ENCODE measurements around the gene MXRA8. TPM values are rescaled to one million over a fixed set of nuclear protein-coding genes. Genes with fewer than 3 reads are reported as not detected.

Gene MXRA8
- total and polyA plus RNA-seq, 3 experiments from 2014 or later, result 0.26 to 0.61 (median 0.29) TPM

GRCh38 chr1:1402072-1402900 lies 43.9 kb upstream of the MXRA8 start:
- peaks cover 0 to 85% (median 10%) of the 10 kb centered on the region in 3 donors for H3K36me3 Mint-ChIP-seq
- H3K4me3 Mint-ChIP-seq, result peak overlapping the region in 5 of 7 donors; percentile 45 to 97 (median 68)
- POLR2A ChIA-PET, result interaction anchor here (1.0 kb wide), 1 partner anchor 27 kb away, joined by 3 read pairs; the partner anchor contains the start of gene AURKAIP1
- peaks cover 0 to 5% of the 10 kb centered on the region in 2 donors for H3K27me3 Mint-ChIP-seq
- H3K4me1 ChIP-seq (ENCODE audit: insufficient read depth, low read length), result peaks cover 49% of the 10 kb centered on the region
- H3K9me3 Mint-ChIP-seq, result no peaks in the 10 kb centered on the region
- CTCF ChIA-PET, result interaction anchor here (0.7 to 1.4 kb wide), 4 partner anchors 9 to 38 kb away, joined by 3 to 5 read pairs (median 3); partner anchors contain the start of gene AURKAIP1
- no peak overlapping the region for H3K27ac ChIP-seq (ENCODE audit: low read depth, low read length)
- no peak for DNase-seq
- H3K4me1 Mint-ChIP-seq, result peaks cover 38 to 65% (median 46%) of the 10 kb centered on the region in 3 donors
- peak overlapping the region in 6 of 8 donors; percentile 61 to 97 (median 82) for H3K27ac Mint-ChIP-seq
- no peaks in the 10 kb centered on the region for H3K27me3 ChIP-seq (ENCODE audit: insufficient read depth, low read length, poor library complexity, severe bottlenecking)
- H3K4me3 ChIP-seq (ENCODE audit: low read length), result no peak overlapping the region
- peaks cover 59% of the 10 kb centered on the region for H3K36me3 ChIP-seq (ENCODE audit: insufficient read depth, low read length)
- H3K9me3 ChIP-seq (ENCODE audit: low read length), result no peaks in the 10 kb centered on the region

- no peak for DNase-seq
- H3K27me3 ChIP-seq (ENCODE audit: insufficient read depth, low read length, poor library complexity, severe bottlenecking), result no peaks in the 10 kb centered on the region
- H3K4me3 Mint-ChIP-seq, result peak overlapping the region; percentile 5 to 97 (median 68)
- H3K4me3 ChIP-seq (ENCODE audit: low read length), result no peak overlapping the region
- H3K4me1 Mint-ChIP-seq, result peaks cover 35 to 63% (median 46%) of the 10 kb centered on the region in 3 donors
- H3K27ac ChIP-seq (ENCODE audit: low read depth, low read length), result no peak overlapping the region
- peaks cover 0 to 5% of the 10 kb centered on the region in 2 donors for H3K27me3 Mint-ChIP-seq
- H3K36me3 Mint-ChIP-seq, result peaks cover 0 to 85% (median 10%) of the 10 kb centered on the region in 3 donors
- H3K4me1 ChIP-seq (ENCODE audit: insufficient read depth, low read length), result peaks cover 52% of the 10 kb centered on the region
- no peaks in the 10 kb centered on the region for H3K9me3 ChIP-seq (ENCODE audit: low read length)
- POLR2A ChIA-PET, result no interaction called here
- peak overlapping the region; percentile 63 to 97 (median 82) for H3K27ac Mint-ChIP-seq
- no peaks in the 10 kb centered on the region for H3K9me3 Mint-ChIP-seq
- CTCF ChIA-PET, result interaction anchor here (1.4 kb wide), 1 partner anchor 26 kb away, joined by 5 read pairs; the partner anchor contains the start of gene AURKAIP1
- H3K36me3 ChIP-seq (ENCODE audit: insufficient read depth, low read length), result peaks cover 63% of the 10 kb centered on the region
These were observed 43.2 kb upstream of the MXRA8 start for GRCh38 chr1:1401457-1402010.

GRCh38 chr1:1400576-1401456 lies 42.5 kb upstream of the MXRA8 start:
- Histone ChIP-seq H3K36me3 (ENCODE audit: insufficient read depth, low read length) (peaks cover 58% of the 10 kb centered on the region), H3K9me3 (ENCODE audit: low read length) (no peaks in the 10 kb centered on the region), H3K27ac (ENCODE audit: low read depth, low read length) (peak overlapping the region; percentile 89), H3K4me1 (ENCODE audit: insufficient read depth, low read length) (peaks cover 45% of the 10 kb centered on the region), H3K4me3 (ENCODE audit: low read length) (peak overlapping the region; percentile 94), H3K27me3 (ENCODE audit: insufficient read depth, low read length, poor library complexity, severe bottlenecking) (no peaks in the 10 kb centered on the region)
- Mint-ChIP-seq H3K9me3 (no peaks in the 10 kb centered on the region), H3K27ac (peak overlapping the region; percentile 84 to 97 (median 92)), H3K4me3 (peak overlapping the region; percentile 88 to 97 (median 90)), H3K27me3 (peaks cover 0 to 5% of the 10 kb centered on the region in 2 donors), H3K4me1 (peaks cover 30 to 56% (median 40%) of the 10 kb centered on the region in 3 donors), H3K36me3 (peaks cover 0 to 81% (median 10%) of the 10 kb centered on the region in 3 donors)
- DNase-seq, result no peak
- ChIA-PET CTCF (interaction anchor here (1.1 to 3.0 kb wide), 4 partner anchors 20 to 41 kb away, joined by 3 to 21 read pairs (median 9); partner anchors contain the start of gene AURKAIP1), POLR2A (interaction anchor here (0.6 to 3.8 kb wide), 3 partner anchors 15 to 623 kb away, joined by 3 to 48 read pairs (median 5); partner anchors contain the start of gene AURKAIP1)

GRCh38 chr1:1399872-1400575 lies 41.7 kb upstream of the MXRA8 start:
- no peaks in the 10 kb centered on the region for H3K27me3 ChIP-seq (ENCODE audit: insufficient read depth, low read length, poor library complexity, severe bottlenecking)
- POLR2A ChIA-PET, result interaction anchor here (0.6 to 3.8 kb wide), 8 partner anchors 8 to 624 kb away, joined by 3 to 48 read pairs (median 4); partner anchors contain the start of genes AURKAIP1, MRPL20 and MXRA8
- Mint-ChIP-seq H3K27ac (peak overlapping the region; percentile 84 to 97 (median 92)), H3K4me1 (peaks cover 34 to 58% (median 40%) of the 10 kb centered on the region in 3 donors), H3K4me3 (peak overlapping the region; percentile 88 to 97 (median 90)), H3K9me3 (no peaks in the 10 kb centered on the region), H3K27me3 (peaks cover 0 to 5% of the 10 kb centered on the region in 2 donors), H3K36me3 (peaks cover 5 to 81% (median 14%) of the 10 kb centered on the region in 3 donors)
- H3K9me3 ChIP-seq (ENCODE audit: low read length), result no peaks in the 10 kb centered on the region
- H3K4me1 ChIP-seq (ENCODE audit: insufficient read depth, low read length), result peaks cover 37% of the 10 kb centered on the region
- peak overlapping the region; percentile 89 for H3K27ac ChIP-seq (ENCODE audit: low read depth, low read length)
- CTCF ChIA-PET, result interaction anchor here (0.7 to 3.0 kb wide), 10 partner anchors 7 to 104 kb away, joined by 3 to 21 read pairs (median 4); partner anchors contain the start of genes AURKAIP1 and MRPL20
- H3K4me3 ChIP-seq (ENCODE audit: low read length), result peak overlapping the region; percentile 94
- DNase-seq, result no peak
- peaks cover 57% of the 10 kb centered on the region for H3K36me3 ChIP-seq (ENCODE audit: insufficient read depth, low read length)

- H3K27ac Mint-ChIP-seq, result peak within 1 kb of the TSS; percentile 84 to 98 (median 93)
- Histone ChIP-seq H3K27ac (ENCODE audit: low read depth, low read length) (peak within 1 kb of the TSS; percentile 89), H3K4me3 (ENCODE audit: low read length) (peak within 1 kb of the TSS; percentile 94), H3K9me3 (ENCODE audit: low read length) (no peaks in the 10 kb centered on the region), H3K36me3 (ENCODE audit: insufficient read depth, low read length) (peaks cover 52% of the 10 kb centered on the region), H3K4me1 (ENCODE audit: insufficient read depth, low read length) (peaks cover 33% of the 10 kb centered on the region), H3K27me3 (ENCODE audit: insufficient read depth, low read length, poor library complexity, severe bottlenecking) (no peaks in the 10 kb centered on the region)
- no peaks in the 10 kb centered on the region for H3K9me3 Mint-ChIP-seq
- DNase-seq, result peak; percentile 99 to 100 (median 99)
- H3K36me3 Mint-ChIP-seq, result peaks cover 5 to 81% (median 14%) of the 10 kb centered on the region in 3 donors
- ChIA-PET POLR2A (interaction anchor here (0.5 to 3.8 kb wide), 12 partner anchors 8 to 262 kb away, joined by 3 to 48 read pairs (median 4); partner anchors contain the start of genes AURKAIP1, MRPL20 and MXRA8), CTCF (interaction anchor here (0.7 to 3.0 kb wide), 9 partner anchors 8 to 105 kb away, joined by 3 to 21 read pairs (median 4); partner anchors contain the start of genes AURKAIP1 and MRPL20)
- H3K27me3 Mint-ChIP-seq, result peaks cover 0 to 5% of the 10 kb centered on the region in 2 donors
- peaks cover 33 to 59% (median 42%) of the 10 kb centered on the region in 3 donors for H3K4me1 Mint-ChIP-seq
- H3K4me3 Mint-ChIP-seq, result peak within 1 kb of the TSS; percentile 88 to 97 (median 90)
These were observed 41.0 kb upstream of the MXRA8 start, which contains the start of gene CCNL2 for GRCh38 chr1:1399187-1399871. CCNL2 (minus strand) TSS chr1:1399335; CDS start chr1:1399306, 29 bp downstream.

- no peaks in the 10 kb centered on the region for H3K9me3 ChIP-seq (ENCODE audit: low read length)
- peaks cover 0 to 5% of the 10 kb centered on the region in 2 donors for H3K27me3 Mint-ChIP-seq
- H3K27me3 ChIP-seq (ENCODE audit: insufficient read depth, low read length, poor library complexity, severe bottlenecking), result no peaks in the 10 kb centered on the region
- peak overlapping the region; percentile 86 for H3K27ac ChIP-seq (ENCODE audit: low read depth, low read length)
- ChIA-PET POLR2A (interaction anchor here (0.5 to 3.8 kb wide), 11 partner anchors 8 to 262 kb away, joined by 3 to 48 read pairs (median 4); partner anchors contain the start of genes AURKAIP1, MRPL20 and MXRA8), CTCF (interaction anchor here (1.3 to 3.0 kb wide), 7 partner anchors 9 to 42 kb away, joined by 3 to 21 read pairs (median 5); partner anchors contain the start of genes AURKAIP1 and MRPL20)
- peaks cover 56% of the 10 kb centered on the region for H3K36me3 ChIP-seq (ENCODE audit: insufficient read depth, low read length)
- H3K4me1 Mint-ChIP-seq, result peaks cover 33 to 59% (median 41%) of the 10 kb centered on the region in 3 donors
- peak overlapping the region; percentile 72 to 98 (median 92) for H3K27ac Mint-ChIP-seq
- no peaks in the 10 kb centered on the region for H3K9me3 Mint-ChIP-seq
- DNase-seq, result no peak
- H3K36me3 Mint-ChIP-seq, result peaks cover 5 to 82% (median 14%) of the 10 kb centered on the region in 3 donors
- H3K4me3 ChIP-seq (ENCODE audit: low read length), result peak overlapping the region; percentile 78
- H3K4me3 Mint-ChIP-seq, result peak overlapping the region; percentile 88 to 97 (median 90)
- peaks cover 33% of the 10 kb centered on the region for H3K4me1 ChIP-seq (ENCODE audit: insufficient read depth, low read length)
These were observed 40.4 kb upstream of the MXRA8 start for GRCh38 chr1:1398677-1399186.

Measured in CD8-positive, alpha-beta memory T cell (primary cell).